CD4-positive, alpha-beta T cell treated with Interleukin-6 at 100 ng/mL for 8 hours (primary cell): ENCODE results near the gene NRROS.

ENCODE experiments used
- DNase-seq: peaks from one replicate; pipeline ENCODE4 v3.0.0-alpha.2; 2020; ENCODE audit warnings: mixed read lengths, low spot score

Gene NRROS

DNA sequence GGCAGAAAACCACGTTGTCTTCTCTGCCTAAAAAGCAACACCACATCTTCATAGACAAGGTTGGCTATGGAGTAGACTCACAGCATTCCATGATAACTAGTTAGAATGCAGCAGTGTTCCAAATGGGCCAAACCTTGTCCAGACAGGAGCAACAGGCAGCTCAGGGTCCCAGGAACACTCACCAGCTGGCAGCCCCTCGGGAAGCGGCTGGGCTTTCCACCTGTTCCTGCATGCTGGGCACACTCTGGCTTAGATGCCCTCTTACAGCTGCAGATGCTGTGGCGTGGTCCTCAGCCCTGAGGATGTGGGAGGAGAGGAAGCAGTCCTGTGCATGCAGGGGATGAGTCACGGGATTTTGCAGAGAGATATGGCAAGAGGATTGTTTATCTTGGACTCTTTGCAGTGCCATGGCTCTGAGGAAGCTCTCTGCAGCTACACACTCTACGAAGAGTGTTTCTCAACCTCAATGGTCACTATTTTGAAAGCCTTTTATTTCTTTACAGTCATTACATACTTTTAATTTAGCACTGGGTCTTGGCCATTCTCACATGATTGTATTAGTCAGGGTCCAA lies 11.3 kb downstream of the NRROS start:
- no peak for DNase-seq

DNA sequence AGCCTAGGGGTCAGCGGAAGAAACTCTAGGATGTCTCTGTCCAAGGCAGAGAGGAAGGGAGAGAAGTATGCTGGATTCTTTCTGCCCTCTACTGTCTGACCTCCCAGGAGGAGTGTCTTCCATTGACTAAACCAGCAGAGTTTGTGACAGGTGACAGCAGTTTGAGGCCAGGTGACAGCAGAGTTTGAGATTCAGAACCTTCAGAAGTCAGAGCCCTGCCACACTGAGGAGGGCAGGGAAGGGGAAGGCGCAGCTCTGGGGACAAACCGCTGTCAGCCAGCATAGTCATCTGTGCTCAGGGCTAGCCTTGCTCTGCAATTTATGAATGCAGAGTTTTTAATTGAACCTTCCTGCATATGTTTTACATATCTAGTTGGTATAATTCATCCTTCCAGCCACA lies 12.3 kb downstream of the NRROS start:
- no peak for DNase-seq

DNA sequence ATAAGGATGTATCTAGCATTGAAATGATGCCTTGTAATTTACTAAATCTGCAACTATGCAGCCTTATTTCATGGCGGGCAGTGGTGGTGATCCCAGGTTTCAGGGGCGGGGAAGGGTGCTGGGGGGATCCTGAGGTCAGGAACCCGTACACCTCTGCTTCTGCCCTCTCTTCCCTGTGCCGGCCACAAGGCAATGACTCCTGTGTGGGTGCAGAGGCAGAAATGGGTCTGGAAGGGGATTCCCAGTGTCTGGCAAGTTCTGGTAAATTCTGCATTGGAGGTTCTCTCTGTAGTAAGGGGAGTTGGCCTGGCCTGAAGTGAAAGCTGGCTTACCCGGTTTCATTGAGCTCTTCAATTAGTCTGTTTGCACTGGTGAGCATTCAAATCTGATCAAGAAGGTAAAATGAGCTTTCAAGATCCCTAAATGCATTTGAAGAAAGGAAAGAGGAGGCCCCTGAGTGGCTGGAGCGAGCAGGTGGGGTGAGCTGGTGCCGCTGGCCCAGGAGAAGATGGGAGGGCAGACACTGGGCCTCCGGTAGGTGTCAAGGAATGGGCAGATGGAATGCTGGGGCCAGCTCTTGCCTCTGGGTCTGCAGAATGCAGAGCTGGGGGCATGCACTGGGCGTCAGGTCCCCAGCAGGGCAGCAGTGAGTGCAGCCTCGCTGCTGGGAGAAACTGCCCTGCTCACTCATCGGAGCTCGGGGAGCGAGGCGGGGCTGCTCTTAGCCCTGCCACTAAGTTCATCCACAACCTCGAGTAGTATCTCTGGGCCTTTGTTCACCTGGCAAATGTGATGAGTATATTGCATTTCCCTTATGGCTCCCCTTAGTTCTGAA lies 13.7 kb downstream of the NRROS start:
- no peak for DNase-seq

DNA sequence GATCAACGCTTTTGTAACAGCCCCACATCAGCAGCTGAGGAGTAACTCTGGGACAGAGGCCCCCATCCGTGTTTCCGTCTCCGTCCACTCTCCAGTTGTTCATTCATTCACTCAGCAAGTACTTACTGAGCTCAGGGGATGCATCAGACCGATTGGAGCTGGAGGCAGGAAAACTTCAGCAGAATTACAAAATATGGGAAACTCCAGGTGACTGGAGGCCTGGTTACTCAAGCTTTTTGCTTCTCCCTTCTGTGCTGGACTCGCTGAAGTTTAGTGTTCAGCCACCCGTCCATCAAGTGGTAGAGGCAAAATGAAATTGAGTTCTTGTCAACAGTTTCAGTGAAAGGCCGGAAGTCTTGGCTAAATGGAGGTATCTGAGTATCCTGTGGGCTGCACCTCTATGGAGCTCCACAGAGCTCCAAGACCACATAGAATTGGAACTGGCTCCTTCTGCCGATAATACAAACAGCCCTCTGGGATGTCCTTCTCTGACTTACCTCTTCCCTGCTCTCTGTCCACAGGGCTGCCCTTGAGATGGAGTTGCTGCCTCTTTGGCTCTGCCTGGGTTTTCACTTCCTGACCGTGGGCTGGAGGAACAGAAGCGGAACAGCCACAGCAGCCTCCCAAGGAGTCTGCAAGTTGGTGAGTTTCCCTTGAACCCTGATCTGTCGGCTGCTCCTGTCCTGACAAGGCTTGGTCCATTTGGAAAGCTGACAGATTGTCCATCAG lies 14.7 kb downstream of the NRROS start:
- no peak for DNase-seq

DNA sequence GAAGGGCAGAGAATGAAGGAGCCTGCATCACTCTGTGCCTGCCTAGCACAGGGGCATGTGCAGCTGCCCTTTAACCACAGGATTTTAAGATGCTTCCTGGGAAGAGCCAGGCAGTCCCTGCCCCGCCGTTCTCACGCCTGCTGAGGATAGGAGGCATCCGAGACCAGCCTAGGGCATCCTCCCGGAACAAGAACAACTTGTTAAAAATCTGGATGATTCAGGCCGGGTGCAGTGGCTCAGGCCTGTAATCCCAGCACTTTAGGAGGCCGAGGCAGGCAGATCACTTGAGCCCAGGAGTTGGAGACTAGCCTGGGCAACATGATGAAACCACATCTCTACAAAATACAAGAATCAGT lies 15.2 kb downstream of the NRROS start:
- no peak for DNase-seq

DNA sequence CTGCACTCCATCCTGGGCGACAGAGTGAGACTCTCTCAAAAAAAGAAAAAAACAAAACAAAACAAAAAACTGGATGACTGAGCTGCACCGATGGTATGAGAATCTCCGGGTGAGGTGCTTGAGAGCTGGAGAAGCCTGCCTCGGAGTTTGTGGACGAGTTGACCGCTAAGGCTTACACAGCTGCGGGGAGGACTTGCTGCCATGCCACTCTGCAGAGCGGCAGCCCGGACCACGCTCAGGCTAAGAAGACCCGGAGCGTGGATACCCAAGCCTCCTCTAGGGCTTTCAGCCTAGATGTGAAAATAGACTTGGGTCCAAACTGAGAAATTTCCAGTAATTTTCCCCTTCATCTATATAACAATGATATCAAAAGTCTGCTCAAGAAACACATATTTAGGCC lies 16.0 kb downstream of the NRROS start:
- DNase-seq = no peak

DNA sequence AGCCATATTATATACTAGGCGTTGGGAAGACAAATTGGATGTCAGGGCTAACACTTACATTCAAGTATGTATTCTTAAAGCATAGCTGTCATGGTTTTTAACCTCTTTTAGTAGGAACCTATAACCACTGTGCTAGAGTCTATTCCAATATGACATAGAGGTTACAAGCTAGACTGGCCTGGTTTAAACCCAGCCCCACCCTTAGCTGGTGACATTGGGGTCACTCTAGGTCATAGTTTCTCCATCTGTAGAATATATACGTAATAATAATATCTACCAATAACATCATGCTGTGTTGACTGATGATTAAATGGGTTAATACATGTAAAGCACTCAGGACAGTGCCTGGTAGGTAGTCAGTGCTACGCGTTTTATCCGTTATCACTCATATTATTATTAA lies 16.7 kb downstream of the NRROS start:
- no peak for DNase-seq

DNA sequence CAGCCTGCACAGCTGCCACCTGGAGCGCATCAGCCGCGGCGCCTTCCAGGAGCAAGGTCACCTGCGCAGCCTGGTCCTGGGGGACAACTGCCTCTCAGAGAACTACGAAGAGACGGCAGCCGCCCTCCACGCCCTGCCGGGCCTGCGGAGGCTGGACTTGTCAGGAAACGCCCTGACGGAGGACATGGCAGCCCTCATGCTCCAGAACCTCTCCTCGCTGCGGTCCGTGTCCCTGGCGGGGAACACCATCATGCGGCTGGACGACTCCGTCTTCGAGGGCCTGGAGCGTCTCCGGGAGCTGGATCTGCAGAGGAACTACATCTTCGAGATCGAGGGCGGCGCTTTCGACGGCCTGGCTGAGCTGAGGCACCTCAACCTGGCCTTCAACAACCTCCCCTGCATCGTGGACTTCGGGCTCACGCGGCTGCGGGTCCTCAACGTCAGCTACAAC lies 20.4 kb downstream of the NRROS start:
- DNase-seq = no peak

DNA sequence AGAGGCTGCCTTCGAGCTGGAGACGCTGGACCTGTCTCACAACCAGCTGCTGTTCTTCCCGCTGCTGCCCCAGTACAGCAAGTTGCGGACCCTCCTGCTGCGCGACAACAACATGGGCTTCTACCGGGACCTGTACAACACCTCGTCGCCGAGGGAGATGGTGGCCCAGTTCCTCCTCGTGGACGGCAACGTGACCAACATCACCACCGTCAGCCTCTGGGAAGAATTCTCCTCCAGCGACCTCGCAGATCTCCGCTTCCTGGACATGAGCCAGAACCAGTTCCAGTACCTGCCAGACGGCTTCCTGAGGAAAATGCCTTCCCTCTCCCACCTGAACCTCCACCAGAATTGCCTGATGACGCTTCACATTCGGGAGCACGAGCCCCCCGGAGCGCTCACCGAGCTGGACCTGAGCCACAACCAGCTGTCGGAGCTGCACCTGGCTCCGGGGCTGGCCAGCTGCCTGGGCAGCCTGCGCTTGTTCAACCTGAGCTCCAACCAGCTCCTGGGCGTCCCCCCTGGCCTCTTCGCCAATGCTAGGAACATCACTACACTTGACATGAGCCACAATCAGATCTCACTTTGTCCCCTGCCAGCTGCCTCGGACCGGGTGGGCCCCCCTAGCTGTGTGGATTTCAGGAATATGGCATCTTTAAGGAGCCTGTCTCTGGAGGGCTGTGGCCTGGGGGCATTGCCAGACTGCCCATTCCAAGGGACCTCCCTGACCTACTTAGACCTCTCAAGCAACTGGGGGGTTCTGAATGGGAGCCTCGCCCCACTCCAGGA lies 21.1 kb downstream of the NRROS start:
- no peak for DNase-seq

DNA sequence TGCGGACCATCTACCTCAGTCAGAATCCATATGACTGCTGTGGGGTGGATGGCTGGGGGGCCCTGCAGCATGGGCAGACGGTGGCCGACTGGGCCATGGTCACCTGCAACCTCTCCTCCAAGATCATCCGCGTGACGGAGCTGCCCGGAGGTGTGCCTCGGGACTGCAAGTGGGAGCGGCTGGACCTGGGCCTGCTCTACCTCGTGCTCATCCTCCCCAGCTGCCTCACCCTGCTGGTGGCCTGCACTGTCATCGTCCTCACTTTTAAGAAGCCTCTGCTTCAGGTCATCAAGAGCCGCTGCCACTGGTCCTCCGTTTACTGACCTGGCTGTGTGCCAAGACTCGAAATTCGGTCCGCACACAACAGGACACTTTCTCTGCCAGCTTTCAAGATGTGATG lies 21.9 kb downstream of the NRROS start:
- no peak for DNase-seq

DNA sequence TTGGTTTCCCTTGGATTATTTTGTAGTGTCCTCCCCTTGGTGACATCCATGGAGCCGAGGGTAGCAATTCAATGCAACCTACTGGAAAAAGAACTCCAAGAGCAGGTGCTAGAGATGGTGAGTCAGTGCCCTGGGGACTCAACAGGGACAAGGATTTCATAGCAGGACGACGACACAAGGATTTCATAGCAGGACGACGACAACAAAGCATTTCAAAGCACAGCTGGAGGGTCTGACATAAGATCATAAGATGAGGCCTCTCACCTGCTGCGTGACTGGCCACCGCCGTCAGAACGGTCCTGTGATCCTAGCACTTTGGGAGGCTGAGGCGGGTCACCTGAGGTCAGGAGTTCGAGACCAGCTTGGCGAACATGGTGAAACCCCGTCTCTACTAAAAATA lies 22.5 kb downstream of the NRROS start:
- DNase-seq = no peak

DNA sequence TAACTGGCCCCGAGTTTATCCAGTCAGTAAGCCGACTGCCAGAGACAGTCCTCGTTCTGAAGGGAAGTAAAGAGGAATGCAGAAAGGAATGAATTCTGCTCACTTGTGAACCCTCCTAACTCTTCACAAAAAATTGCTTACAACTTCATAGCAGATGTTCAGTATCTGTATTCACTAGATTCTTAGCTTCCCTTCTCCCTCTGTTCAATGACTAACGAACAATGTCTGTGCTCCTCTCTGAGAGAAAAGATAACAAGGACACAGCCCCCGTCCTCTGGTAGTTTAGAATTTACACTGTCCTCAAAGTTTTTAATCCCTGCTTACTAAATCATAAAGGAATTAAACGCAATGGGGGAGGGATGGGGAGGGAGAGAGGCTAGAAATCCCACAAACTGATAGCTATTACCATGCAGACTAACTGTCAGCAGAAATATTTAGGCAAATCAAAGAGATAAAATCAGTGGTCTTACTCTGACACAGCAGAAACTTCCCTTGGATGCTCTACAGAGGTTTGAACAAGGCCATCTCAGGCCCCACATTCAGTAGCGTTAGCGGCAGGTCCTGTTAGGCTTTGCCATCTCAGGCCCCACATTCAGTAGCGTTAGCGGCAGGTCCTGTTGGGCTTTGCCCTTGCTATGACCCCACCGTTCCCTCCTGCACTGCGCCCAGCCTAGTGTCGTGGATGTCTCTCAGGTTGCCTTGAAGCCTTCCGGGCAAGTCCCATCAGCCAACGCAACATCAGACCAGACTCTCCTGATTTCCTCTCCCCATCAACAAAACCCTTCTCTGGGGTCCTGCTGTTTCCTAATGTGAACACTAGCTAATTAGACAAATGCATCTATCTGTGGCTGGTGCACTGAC lies 23.4 kb downstream of the NRROS start:
- no peak for DNase-seq

DNA sequence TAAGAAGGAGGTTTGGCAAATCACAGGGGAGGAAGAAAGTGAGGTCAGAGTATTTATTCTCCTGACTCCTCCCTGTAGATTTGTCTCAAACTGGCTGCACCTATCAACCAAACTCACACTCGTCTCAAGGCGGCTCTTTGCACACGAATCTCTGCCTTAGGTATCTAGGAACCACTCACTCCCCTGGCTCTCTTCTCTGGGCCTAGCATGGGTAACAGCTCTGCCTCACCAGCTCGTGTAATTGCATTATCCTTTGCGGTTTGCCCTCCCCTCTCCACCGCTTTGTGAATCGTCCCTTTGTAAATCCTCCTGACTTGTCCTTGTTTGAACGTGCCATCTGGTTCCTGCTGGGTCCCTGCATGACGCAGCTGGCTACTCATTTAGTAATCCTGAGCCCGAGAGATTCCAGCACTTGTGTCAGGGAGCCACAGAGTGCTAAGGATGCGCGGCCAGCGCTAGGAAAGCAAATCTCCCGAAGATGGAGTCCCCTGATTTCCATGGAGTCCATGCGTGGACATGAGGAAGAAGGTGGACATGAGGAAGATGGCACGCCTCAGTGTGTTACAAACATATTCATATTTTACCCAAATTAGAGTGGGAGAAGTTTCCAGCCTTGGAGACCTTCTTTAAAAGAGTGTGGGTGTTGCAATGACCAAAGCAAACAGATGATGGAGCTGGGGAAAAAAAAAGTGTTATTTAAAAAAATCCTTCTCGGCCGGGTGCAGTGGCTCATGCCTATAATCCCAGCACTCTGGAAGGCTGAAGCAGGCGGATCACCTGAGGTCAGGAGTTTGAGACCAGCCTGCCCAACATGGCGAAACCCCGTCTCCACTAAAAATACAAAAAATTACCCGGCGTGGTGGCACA lies 26.7 kb downstream of the NRROS start:
- no peak for DNase-seq

DNA sequence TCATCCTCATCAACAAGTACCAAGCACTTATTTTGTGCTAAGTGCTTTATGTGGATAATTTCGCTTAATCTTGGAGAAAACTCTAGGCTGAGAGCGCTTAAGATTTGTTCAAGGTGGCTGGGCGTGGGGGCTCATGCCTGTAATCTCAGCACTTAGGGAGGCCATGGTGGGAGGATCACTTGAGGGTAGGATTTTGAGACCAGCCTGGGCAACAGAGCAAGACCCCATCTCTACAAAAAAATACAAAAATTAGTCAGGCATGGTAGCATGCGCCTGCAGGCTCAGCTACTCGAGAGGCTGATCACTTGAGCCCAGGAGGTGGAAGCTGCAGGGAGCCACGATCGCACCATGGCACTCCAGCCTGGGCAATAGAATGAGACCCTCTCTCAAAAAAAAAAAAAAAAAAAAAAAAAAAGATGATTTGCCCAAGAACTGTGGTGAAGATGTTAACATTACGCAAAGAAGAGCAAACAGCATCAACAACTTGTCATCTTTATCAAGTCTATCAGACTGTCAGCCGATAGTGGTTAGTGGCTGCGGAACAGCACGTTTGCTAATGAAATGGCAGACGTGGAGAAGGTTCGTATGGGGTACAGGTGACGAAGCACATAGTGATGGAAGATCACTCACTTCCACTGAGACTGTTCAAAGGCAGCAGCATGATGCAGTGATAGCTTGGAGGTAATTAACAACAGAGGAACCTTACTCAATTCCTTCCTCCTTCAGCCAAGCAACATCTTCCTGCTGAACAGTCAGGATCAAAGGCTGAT lies 27.7 kb downstream of the NRROS start:
- no peak for DNase-seq

DNA sequence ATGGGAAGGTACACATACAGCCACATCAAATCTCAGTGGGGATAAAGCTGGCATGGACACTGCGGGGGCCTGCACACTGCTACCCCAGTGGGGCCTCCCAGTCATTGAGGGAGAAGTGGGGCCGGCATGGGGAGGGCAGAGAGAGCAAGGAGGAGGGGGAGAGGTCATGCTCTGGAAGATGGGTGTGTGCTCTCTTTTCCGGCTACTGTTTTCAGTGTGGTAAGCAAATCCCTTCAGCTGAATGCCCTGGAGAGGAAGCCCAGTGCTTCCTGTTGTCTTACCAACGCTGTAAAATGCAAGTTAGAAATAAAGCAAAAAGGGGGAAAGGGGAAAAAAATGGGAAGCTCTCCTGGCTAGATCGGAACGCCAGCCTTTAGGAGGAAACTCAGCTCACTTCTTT lies 30.8 kb downstream of the NRROS start:
- peak; percentile 18 for DNase-seq

DNA sequence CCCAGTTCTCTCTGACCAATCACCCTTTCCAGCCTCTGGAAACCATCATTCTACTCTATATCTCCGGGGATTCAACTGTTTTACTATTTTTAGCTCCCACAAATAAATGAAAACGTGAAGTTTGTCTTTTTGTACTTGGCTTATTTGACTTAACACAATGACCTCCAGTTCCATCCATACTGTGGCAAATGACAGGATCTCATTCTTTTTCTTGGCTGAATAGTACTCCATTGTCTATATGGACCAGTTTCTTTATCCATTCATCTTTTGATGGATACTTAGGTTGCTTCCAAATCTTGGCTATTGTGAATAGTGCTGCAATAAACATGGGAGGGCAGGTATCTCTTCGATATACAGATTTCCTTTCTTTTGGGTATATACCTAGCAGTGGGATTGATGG lies 34.1 kb downstream of the NRROS start:
- DNase-seq = no peak

DNA sequence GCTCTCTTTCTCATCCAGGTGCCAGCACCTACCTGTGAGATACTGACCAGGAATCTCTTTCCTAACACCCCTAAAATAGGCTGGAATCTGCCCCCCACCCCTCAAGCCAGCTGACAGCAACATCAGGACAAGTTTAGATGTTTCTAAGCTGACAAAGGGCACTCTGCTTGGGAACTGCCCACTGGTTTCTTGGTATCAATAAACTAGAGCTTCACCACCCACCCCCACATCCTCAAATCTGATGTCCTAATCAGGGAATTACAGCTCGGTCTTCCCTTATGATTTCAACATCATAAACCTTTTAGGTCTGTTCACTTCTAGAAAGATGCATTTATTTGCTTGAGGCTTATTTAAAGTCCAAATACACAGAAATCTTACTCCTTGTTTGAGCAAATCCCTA lies 37.9 kb downstream of the NRROS start:
- no peak for DNase-seq

DNA sequence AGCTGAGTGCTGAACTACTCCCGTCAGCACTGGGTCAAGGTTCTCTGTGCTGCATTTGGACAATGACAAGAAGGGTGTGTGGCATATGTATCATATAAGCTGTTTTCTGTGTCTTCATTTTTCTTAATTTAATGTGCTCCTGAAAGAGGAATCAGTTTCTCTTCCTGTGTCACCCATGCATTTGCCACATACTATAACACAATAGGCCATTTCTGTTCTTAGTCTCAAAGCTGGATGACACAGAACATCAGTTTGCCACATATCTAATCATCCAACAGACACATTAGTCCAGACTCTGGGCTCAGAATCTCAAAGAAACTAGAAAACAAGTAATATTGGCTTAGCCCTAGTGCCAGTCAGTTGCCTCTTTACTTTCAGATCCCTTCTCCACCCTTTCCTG lies 38.4 kb downstream of the NRROS start:
- no peak for DNase-seq

DNA sequence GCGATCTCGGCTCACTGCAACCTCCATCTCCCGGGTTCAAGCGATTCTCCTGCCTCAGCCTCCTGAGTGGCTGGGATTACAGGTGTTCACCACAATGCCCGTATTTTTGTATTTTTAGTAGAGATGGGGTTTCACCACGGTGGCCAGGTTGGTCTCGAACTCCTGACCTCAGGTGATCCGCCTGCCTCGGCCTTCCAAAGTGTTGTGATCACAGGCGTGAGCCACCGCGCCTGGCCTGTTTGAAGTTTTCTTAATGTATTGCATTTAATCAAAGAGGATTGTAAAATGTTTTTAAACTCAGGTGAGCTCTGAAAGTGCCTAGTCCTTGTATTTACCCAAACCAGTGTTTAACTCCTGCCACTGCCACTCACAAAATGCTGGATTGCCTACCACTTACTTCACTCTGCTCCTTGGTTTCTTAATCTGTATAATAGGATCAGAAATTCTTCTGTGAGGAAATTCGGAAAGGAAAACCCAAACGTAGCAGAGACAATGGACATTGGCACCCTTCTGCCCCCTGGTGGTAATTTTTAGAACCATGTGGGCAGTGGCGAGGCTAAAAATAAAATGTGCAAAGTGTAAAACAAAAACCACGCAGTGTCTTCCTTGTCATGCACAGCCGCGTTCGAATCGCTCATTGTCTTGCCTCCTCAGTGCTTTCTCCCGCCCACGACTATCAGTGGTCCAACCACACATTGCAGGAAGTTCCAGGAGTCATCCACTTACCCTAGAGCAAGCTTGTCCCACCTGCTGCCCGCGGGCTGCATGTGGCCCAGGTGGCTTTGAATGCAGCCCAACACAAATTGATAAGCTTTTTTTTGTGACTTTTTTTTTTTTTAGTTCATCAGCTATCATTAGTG lies 45.3 kb downstream of the NRROS start:
- DNase-seq = peak; percentile 65
